GM18868 (cell line): ENCODE results near the gene IQSEC3.
"Not testable (repeated sequence)": the region's sequence is repeated elsewhere in the genome, so short reads cannot be mapped to it uniquely, and the experiment has no call there.

Experiments
- ATAC-seq: cut with Tn5 transposase; IDR thresholded peaks from one replicate; pipeline ENCODE4 v1.9.1; 2021; ENCODE audit warnings: mild to moderate bottlenecking, moderate library complexity; ENCODE audit not compliant: unreplicated experiment

IQSEC3 gene

DNA sequence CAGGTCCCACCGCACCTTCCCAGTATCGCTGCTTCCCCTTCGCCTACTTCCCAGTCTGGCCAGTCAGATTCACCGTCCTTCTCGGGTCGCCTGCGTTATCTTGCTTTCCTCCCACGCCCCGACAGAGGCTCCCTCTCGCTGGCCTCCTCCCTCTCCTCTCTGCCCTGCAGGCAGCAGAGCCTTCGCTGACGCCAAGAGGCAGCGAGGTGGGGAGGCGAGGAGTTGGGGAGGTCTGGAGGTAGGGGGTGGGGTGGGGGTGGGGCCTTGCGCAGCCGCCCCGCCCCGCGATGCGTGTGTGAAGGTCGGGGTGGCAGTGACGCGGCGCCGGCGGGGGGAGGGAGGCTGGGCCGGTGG is at the start of gene IQSEC3:
Gene IQSEC3 (plus strand): TSS at position 340 of the 354 bp plus-strand sequence. CDS start 116 bp downstream, outside the sequence.
- ATAC-seq, result not testable (repeated sequence)

DNA sequence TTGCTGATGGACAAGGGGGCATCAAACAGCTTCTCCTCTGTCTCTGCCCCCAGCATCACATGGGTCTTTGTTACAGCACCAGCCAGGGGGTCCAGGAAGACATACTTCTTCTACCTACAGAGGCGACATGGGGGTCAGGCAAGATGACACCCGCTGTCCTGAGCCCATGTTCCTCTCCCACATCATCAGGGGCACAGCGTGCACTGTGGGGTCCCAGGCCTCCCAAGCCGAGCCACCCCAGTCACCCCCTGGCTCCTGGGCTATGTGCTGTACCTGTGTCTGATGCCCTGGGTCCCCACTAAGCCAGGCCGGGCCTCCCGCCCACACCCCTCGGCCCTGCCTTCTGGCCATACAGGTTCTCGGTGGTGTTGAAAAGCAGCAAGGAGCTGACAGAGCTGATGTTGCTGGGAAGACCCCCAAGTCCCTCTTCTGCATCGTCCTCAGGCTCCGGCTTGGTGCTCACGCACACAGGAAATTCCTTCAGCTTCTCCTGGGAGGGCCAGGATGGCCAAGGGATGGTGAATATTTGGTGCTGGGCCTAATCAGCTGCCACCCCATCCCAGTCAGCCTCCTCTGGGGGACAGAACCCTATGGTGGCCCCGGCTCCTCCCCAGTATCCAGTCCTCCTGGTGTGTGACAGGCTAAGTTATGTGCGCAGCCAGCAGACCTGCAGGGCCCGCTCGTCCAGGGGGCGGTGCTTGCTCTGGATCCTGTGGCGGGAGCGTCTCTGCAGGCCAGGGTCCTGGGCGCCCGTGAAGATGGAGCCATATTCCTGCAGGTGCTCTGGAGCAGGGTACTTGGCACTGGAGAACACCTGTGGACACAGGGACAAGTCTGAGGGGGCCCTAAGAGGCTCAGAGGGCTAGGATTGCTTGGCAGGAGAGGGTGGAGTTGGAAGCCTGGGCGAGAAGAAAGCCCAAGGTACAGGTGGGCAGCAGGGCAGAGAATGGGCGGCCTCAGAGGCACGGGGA is 48.9 kb upstream of the IQSEC3 start:
- not testable (repeated sequence) for ATAC-seq

DNA sequence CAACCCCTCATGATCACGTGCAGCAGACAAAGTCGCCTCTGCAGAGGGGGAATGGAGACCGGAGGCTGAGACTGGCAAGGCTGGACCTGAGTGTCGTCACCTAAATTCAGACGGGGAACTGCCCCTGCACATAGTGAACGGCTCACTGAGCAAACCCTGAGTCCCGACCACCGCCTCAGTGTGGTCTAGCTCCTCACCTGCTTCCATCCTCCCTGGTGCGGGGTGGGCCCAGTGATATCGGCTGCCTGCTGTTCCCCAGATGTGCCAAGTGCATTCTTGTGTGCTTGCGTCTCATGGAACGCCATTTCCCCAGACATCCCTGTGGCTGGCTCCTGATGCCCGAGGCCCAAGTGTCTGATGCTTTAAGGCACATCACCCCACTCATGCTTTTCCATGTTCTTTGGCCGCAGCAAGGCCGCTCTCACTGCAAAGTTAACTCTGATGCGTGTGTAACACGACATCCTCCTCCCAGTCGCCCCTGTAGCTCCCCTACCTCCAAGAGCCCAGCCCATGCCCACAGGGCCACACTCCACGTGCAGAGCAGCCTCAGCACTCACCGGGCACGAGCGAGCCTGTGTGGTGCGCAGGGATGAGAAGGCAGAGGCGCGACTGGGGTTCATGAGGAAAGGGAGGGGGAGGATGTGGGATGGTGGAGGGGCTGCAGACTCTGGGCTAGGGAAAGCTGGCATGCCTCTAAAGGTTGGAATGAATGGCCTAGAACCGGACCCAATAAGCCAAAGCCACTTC is 47.6 kb upstream of the IQSEC3 start:
- ATAC-seq, result not testable (repeated sequence)

- ATAC-seq, result not testable (repeated sequence)
Measured at GRCh38 chr12:19906-20305, 46.7 kb upstream of the IQSEC3 start.

GRCh38 chr12:20757-21156 is 45.8 kb upstream of the IQSEC3 start:
- ATAC-seq, result no peak

DNA sequence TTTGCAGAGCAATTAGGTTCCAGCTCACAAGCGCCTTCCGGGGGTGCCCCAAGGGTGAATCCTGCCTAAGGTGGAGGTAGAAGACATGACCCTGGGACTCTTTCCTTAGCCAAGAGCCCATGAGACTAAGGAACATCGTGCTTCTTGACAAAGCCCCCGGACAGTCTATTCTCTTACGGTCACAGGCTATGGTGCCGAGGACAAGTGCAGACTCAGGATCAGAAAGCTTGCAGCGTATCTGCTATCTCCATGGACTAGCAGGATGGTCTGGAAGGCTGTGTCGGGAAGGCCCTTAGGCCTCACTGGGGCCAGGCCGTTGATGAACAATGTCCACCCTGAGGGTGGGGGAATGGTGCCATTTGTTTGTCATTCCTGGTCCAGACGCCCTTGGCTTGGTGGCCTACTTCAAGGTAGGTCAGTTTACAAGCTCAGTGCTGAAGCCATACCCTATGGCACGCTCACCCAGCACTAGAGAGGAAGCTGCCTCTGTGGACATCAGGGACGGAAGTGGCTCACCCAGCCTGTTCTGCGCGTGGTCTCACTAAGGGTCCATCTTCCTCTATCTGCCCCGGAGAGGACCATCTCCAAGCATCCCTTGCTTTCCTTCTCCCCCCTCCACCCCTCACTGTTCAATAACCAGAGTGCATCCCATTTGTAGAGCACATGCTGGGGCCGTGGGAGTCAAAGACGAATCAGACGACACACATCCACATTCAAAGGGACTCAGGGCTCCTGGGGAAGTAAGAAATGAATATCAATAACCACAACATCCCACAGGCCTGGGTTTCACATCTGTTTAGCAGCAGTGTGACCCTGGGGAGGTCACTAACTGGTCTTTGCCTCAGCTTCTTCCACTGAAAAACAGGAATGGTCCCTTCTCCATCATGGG is 45.0 kb upstream of the IQSEC3 start:
- ATAC-seq, result peak; percentile 46

DNA sequence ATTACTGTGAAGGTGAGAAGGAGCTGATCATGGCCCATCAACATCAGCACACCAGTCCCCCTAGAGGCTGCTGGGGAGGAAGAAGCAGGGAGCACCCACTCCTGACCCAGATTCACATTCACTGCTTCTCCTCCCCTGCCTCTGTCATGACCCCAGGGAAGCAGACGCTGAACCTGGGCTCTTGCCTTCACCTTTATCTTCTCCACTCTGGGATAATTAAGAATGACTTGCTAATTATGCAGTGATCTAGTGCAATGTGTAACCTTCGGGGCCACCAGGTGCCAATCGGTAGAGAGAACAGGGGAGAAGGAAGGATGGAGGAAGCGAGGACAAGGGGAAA is 44.4 kb upstream of the IQSEC3 start:
- peak; percentile 19 for ATAC-seq

DNA sequence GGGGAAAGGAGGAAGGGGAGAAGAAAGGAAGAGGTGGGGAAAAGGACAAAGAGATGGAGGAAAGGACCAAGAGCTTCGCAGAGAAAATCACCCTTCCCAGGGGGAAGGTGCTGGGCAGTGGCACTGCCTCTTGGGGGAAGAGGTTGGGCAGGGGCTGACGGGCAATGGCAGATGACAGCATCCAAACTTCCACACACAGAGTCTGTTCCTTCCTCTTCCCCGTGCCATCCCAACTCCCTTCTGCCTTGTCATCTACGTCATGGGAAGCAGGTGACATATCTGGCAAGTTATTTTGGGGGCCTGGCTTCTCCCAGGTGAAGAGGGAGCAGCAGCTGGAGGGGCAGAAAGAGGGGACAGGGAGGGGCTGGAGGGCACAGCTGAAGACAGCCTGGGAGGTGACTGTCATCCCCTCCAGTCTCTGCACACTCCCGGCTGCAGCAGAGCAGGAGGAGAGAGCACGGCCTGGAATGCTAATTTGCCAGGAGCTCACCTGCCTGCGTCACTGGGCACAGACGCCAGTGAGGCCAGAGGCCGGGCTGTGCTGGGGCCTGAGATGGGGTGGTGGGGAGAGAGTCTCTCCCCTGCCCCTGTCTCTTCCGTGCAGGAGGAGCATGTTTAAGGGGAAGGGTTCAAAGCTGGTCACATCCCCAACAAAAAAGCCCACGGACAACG is 43.9 kb upstream of the IQSEC3 start:
- no peak for ATAC-seq

GRCh38 chr12:27904-28303 is 38.7 kb upstream of the IQSEC3 start:
- ATAC-seq, result not testable (repeated sequence)

GRCh38 chr12:38775-39174 is 27.8 kb upstream of the IQSEC3 start:
- ATAC-seq, result not testable (repeated sequence)

DNA sequence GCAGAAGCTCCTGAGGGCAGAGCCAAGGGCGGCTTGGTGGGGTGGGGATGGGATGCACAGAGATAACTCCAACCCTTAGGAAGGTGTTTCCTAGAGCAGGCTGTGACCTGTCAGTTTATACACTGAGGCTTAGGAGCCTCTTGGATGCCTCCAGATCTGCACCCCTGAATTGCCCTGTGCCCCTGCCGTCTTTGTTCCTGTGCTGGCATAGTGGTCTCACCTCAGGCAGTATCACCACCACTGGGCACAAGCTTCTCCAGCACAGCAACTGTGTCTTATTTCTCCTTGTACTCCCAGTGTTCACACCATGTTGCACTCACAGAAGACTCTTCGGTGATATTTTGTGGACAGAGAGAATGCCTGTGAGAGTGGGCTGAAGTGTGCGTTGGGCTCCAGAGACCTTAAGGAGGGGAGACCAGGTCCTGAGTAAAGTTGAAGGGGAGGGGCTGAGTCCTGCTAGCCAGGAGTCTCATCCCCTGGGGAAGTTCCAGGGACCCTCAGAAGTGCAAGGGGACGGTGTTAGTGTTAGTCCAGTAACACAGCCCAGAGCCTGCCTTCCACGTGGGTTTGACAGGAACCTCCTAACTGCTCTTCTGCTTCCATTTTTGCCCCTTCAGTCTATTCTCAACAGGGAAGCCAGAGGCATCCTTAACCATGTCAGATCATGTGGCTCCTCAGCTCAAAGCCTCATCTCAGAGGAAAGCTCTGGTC is 26.9 kb upstream of the IQSEC3 start:
- ATAC-seq, result not testable (repeated sequence)

DNA sequence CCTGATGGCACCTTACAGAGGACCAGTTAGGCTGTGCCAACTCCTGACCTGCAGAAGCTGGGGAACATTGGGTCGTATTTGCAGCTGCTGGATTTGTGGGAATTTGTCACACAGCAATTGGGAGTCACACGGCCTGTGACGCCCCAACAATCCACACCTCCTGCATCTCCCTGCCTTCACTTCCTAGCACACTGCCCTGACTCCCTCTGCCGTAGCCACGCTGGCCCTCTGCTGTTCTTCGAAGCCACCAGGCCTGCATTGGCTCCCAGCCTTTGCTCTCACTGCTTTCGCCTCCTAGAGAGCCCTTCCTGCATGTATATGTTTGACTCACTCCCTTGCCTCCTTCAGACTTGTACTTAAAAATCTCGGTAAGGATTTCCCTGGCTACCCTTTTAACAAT is 22.2 kb upstream of the IQSEC3 start:
- not testable (repeated sequence) for ATAC-seq

DNA sequence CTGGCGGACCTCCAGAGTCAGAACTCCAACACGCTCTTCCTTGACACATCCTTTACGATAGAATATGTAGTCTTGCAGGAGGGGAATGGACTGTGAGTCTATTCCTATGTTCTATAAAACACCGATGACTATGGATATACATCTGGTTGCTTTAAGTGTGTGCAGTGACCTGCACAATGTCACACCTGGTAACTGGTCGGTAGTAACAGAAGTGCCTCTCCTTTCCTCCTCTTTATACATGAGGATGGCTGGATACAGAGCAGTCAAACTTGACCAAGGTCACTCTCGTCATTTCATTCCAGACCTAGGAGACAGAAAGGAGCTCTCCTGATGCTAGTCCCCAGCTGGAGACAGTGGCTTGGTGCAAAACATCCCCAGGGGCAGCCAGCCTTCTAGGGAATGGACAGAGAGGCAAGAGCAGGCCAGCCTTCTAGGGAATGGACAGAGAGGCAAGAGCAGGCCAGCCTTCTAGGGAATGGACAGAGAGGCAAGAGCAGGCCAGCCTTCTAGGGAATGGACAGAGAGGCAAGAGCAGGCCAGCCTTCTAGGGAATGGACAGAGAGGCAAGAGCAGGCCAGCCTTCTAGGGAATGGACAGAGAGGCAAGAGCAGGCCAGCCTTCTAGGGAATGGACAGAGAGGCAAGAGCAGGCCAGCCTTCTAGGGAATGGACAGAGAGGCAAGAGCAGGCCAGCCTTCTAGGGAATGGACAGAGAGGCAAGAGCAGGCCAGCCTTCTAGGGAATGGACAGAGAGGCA is 21.2 kb upstream of the IQSEC3 start:
- ATAC-seq, result not testable (repeated sequence)

GRCh38 chr12:45991-46358 is 20.6 kb upstream of the IQSEC3 start:
- not testable (repeated sequence) for ATAC-seq

- ATAC-seq, result not testable (repeated sequence)
Measured at GRCh38 chr12:46542-46941, 20.0 kb upstream of the IQSEC3 start.

- ATAC-seq, result not testable (repeated sequence)
Measured at GRCh38 chr12:47699-48226, 18.8 kb upstream of the IQSEC3 start.

DNA sequence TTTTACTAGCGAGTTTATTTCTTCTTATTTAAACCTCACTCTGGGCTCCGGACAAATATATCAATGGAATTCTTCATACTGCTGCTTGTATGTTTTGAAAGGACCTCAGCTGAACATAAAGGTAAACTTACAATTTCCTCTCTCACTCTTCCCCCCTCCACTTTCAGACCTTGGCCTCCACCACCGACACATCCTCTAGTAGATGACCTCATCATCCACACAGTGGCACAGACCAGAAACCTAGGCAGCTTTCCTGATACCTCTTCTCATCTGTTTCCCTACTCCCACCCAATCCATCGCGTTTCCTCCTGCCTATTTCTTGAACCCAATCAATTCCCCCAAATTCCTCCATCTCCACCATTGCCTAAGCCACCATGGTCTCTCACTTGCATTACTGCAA is 17.4 kb upstream of the IQSEC3 start:
- not testable (repeated sequence) for ATAC-seq

GRCh38 chr12:51087-51486 is 15.5 kb upstream of the IQSEC3 start:
- ATAC-seq, result not testable (repeated sequence)

GRCh38 chr12:51962-52361 is 14.6 kb upstream of the IQSEC3 start:
- ATAC-seq, result not testable (repeated sequence)
